Kidney capillary endothelial cell (primary cell): Measurements from ENCODE around the gene MLNR.

Experiments
- DNase-seq: peaks from one replicate; pipeline ENCODE4 v3.0.0-alpha.2; 2018; ENCODE audit warnings: low spot score

MLNR gene, protein sequence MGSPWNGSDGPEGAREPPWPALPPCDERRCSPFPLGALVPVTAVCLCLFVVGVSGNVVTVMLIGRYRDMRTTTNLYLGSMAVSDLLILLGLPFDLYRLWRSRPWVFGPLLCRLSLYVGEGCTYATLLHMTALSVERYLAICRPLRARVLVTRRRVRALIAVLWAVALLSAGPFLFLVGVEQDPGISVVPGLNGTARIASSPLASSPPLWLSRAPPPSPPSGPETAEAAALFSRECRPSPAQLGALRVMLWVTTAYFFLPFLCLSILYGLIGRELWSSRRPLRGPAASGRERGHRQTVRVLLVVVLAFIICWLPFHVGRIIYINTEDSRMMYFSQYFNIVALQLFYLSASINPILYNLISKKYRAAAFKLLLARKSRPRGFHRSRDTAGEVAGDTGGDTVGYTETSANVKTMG

DNA sequence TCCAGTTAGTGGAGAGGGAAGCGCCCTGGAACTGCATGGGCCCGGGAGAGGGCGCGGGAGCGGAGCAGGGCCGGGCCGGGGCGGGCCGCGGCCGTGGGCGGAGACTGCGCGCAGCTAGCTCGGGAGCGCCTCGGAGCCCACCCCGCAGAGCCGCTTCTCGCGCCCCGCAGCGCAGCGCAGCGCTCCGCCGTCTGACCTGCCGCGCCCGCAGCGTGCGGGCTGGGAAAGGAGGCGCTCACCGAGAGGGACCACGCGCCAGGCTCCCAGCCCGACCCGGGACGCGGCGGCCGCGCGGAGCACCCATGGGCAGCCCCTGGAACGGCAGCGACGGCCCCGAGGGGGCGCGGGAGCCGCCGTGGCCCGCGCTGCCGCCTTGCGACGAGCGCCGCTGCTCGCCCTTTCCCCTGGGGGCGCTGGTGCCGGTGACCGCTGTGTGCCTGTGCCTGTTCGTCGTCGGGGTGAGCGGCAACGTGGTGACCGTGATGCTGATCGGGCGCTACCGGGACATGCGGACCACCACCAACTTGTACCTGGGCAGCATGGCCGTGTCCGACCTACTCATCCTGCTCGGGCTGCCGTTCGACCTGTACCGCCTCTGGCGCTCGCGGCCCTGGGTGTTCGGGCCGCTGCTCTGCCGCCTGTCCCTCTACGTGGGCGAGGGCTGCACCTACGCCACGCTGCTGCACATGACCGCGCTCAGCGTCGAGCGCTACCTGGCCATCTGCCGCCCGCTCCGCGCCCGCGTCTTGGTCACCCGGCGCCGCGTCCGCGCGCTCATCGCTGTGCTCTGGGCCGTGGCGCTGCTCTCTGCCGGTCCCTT lies at the start of gene MLNR:
Gene MLNR (plus strand): TSS at position 303 of the 820 bp plus-strand sequence. CDS start 0 bp downstream, at position 303.
- no peak for DNase-seq

DNA sequence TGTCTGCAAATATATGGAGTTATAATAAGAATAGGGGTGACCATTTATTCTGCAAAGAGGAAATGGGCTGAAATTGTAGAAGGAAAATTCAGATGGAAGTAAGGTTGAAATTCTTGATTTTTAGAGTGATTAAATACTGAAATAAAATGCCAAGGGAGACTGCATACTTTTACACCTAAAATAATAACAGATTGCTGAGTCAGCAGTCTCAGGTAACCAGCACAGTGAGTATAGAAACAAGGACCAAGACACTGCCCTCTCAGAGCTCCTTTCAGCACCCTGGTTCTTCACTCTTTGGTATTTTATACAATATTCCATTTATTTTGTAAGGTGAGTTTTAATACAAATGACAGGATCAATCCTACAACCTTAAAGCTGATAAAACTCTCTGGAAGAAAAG lies 48.8 kb upstream of the MLNR start:
- DNase-seq = no peak

GRCh38 chr13:49183672-49184325 lies 36.3 kb upstream of the MLNR start:
- peak; percentile 80 for DNase-seq

- DNase-seq = no peak
These were observed 35.5 kb upstream of the MLNR start for GRCh38 chr13:49184621-49185020.

DNA sequence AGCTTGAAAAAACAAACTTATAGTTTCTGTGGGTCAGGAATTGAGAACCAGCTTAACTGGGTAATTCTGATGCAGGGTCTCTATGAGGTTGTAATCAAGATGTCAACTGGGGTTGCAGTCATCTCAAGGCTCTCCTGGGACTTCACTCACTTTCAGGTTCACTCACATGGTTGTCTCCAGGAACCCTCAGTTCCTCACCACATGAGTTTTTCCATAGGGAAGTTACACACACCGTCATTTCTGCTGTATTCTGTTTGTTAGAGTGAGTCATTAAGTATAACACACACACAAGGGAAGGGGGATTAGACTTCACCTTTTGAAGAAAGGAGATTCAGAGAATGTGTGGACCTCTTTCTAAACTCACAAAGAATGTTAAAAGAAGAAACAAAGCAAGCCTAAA lies 34.9 kb upstream of the MLNR start:
- DNase-seq = no peak

GRCh38 chr13:49190901-49191300 lies 29.2 kb upstream of the MLNR start:
- DNase-seq = no peak

- DNase-seq = no peak
These were observed 13.5 kb upstream of the MLNR start for GRCh38 chr13:49206641-49207040.

DNA sequence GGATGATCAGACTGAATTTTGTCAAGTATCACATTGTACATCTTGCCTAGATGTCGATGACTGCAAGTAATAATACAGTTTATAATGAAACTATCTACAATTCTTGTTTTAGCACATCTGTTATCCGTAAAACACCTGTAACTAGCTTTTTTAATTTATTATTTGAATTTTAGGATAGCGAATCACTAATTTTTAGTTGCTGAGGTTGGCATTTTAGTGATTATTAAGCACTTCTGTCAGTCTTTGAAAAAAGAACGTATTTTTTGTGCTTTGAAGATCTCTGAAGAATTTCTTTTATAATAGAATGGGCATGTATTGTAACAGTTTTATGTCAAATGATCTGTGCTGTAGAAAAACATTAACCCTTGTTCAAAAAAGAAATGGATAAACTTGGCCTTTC lies 11.5 kb upstream of the MLNR start:
- no peak for DNase-seq

GRCh38 chr13:49210114-49210513 lies 10.0 kb upstream of the MLNR start:
- DNase-seq = no peak

DNA sequence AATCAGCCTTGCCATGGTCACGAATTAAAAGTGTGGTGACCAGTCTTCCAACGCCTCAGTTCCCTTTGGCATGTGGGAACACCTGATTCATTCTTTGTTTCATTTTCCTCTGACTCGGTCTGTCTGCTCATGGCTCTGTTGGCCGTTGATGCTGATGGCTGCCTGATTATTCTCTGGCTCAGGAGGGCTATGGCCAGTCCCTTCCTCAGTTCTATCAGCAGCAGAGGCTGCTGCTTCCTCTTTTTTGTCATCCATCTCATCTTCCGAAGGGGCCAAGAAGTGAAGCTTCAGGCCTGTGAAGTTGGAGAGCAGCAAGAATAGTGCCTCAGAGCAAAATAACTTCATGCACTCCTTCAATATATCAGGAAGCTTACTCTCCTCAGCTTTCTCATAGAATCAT lies 9.5 kb upstream of the MLNR start:
- DNase-seq = no peak

- DNase-seq = no peak
These were observed 6.6 kb upstream of the MLNR start for GRCh38 chr13:49213539-49213938.

DNA sequence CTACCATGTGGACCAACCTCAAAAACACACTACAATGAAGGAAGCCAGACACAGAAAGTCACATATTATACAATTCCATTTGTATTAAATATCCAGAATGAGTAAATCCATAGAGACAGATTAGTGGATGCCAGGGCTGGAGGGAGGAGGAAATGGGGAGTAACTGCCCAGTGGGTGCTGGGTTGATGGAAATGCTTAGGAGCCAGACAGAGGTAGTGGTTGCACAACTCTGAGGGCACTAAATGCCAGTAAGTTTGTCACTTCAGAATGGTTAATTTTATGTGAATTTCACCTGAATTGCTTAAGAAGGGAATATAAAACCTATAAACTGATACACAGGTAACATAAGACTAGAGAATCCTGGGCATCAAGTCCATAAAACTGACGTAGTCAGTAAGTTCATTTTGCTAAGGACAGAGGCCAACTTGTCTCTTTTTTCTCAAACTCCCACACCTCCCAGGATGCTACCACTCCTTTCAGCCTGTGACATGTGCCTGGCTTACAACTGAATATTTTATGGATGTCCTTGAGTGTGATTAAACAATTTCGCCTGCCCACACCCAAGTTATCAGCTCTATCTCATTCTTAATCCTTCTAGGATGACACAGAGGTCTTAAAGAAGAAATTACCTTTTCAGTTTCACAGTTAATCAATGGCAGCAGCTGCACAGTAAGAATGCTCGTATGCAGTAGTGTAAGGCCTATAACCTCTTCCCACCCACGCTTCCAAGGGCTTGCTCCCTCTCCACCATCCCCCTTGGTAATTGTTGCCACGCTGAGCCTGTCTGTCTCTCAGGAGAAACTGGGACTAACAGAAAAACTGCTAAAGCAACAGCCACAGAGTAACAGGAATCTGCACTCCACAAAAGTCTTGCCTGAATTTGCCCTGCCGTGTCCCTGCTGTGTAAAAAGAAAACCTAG lies 5.9 kb upstream of the MLNR start:
- DNase-seq = no peak

DNA sequence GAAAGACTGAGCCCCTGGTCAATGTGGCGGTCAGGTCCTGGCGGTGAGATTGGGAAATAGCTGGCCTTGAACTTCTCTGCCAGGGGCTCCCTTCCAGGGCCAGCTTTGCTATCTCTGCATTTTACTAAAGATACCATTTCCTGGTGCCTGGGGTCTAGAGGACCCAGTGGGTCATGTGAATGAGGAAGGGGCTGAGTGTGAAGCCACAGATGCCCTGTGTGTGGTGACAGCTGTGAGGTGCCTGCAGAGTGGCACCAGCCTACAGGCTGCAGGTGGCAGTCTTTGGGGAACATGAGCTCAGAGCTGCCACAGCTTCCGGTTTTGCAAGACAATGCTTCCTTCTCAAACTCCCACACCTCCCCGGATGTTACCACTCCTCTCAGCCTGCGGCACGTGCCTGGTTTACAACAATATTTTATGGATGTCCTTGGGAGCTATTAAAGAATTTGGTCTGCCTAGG lies 5.2 kb upstream of the MLNR start:
- no peak for DNase-seq

GRCh38 chr13:49216334-49216733 lies 3.8 kb upstream of the MLNR start:
- DNase-seq = no peak

GRCh38 chr13:49217962-49218492 lies 2.1 kb upstream of the MLNR start:
- DNase-seq = no peak

GRCh38 chr13:49218493-49219051 lies 1.6 kb upstream of the MLNR start:
- no peak for DNase-seq

- DNase-seq = no peak
These were observed 497 bp upstream of the MLNR start for GRCh38 chr13:49219647-49220035.

DNA sequence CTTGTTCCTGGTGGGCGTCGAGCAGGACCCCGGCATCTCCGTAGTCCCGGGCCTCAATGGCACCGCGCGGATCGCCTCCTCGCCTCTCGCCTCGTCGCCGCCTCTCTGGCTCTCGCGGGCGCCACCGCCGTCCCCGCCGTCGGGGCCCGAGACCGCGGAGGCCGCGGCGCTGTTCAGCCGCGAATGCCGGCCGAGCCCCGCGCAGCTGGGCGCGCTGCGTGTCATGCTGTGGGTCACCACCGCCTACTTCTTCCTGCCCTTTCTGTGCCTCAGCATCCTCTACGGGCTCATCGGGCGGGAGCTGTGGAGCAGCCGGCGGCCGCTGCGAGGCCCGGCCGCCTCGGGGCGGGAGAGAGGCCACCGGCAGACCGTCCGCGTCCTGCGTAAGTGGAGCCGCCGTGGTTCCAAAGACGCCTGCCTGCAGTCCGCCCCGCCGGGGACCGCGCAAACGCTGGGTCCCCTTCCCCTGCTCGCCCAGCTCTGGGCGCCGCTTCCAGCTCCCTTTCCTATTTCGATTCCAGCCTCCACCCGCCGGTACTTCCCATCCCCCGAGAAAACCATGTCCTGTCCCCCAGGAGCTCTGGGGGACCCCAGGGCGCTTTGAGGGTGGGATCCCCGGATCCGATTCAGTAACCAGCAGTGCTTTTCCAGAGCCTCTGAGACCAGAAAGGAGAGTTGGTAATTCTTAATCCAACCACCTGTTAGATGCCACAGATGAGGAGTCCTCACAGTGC lies 885 bp downstream of the MLNR start:
- DNase-seq = no peak

- DNase-seq = no peak
These were observed 1.4 kb downstream of the MLNR start for GRCh38 chr13:49221590-49221965.
